ENCODE results near the gene DHX40. TPM values are rescaled to one million over a fixed set of nuclear protein-coding genes. Genes with fewer than 3 reads are reported as not detected.

DHX40 gene
- total and polyA plus RNA-seq, 9 donors: 24.9 to 45.6 (median 36.9) TPM

Small RNA genes within 50 kb of the gene (small RNA-seq; reads per million reads assigned to genes)
- not detected for gene RNU4-13P

Other genes with a start within 250 kb of the DHX40 start
- 10 to 100 TPM in 4 of 7 donors, 1 to 10 TPM in 3; 6.6 to 28.1 (median 10.6) TPM for gene YPEL2, start 234.0 kb upstream of the DHX40 start, total RNA-seq
- gene YPEL2, start 234.0 kb upstream of the DHX40 start, polyA plus RNA-seq: 10 to 100 TPM in 1 of 2 donors, 1 to 10 TPM in 1; 9.1 to 14.0 TPM
- gene CLTC, start 54.3 kb downstream of the DHX40 start, total RNA-seq: 100 to 1,000 TPM; 139 to 219 (median 175) TPM
- gene CLTC, start 54.3 kb downstream of the DHX40 start, polyA plus RNA-seq: 100 to 1,000 TPM in 1 of 2 donors, 10 to 100 TPM in 1; 71.4 to 124 TPM
- 10 to 100 TPM; 11.9 to 28.2 (median 20.0) TPM for gene PTRH2, start 141.8 kb downstream of the DHX40 start, total RNA-seq
- gene PTRH2, start 141.8 kb downstream of the DHX40 start, polyA plus RNA-seq: 10 to 100 TPM; 20.0 to 27.2 TPM
- 100 to 1,000 TPM; 101 to 667 (median 162) TPM for gene VMP1, start 142.0 kb downstream of the DHX40 start, total RNA-seq
- 10 to 100 TPM; 63.5 to 76.6 TPM for gene VMP1, start 142.0 kb downstream of the DHX40 start, polyA plus RNA-seq